A549 (cell line): ENCODE results near the gene SMCO4. TPM values are rescaled to one million over a fixed set of nuclear protein-coding genes. Genes with fewer than 3 reads are reported as not detected.

Source experiments
- ATAC-seq, 2 experiments: fragments of 200-7000 bp in 1 of 2; fragments of >200 bp in 1 of 2; cut with Nextera tagmentation in 1 of 2; cut with Tn5 transposase in 1 of 2; 3 replicates each; pipeline versions ENCODE4 v1.8.0 to v1.9.1; 2018 to 2020; ENCODE audit warnings: mild to moderate bottlenecking in 1 of 2, moderate library complexity in 1 of 2
- CTCF ChIA-PET: fragments of 300-600 bp; sonication (Branson Sonifier 250); formaldehyde crosslinking; extraction: SDS; loops from one replicate; lab custom pipeline; 2021; ENCODE audit warnings: antibody characterized with exemption, inconsistent platforms; lab: Yijun Ruan, JAX
- POLR2A ChIA-PET: fragments of 350-600 bp; formaldehyde crosslinking; extraction: SDS; loops from one replicate; lab custom pipeline; 2021; ENCODE audit warnings: antibody characterized with exemption, inconsistent platforms; lab: Yijun Ruan, JAX
- DNase-seq, 2 experiments: peaks; one replicate each; pipeline versions ENCODE4 v3.0.0 to v3.0.0-alpha.2; 2011 to 2016; ENCODE audit warnings: low read depth in 1 of 2, low spot score in 1 of 2
- FAIRE-seq: peaks from 2 replicates; lab custom pipeline; 2011; peaks lifted over from hg19 to GRCh38; lab: Jason Lieb, UNC
- H3K27ac ChIP-seq, 2 experiments: fragments of >200 bp; sonication (Bioruptor Twin); formaldehyde crosslinking; 3 replicates each; pipeline ENCODE4 v1.5.1; 2016 to 2017
- H3K4me1 ChIP-seq: fragments of >200 bp; sonication (Bioruptor Twin); formaldehyde crosslinking; 3 replicates; pipeline ENCODE4 v1.6.1; 2016
- H3K4me2 ChIP-seq: fragments of >200 bp; sonication (Bioruptor Twin); formaldehyde crosslinking; 3 replicates; pipeline ENCODE4 v1.6.1; 2016
- H3K4me3 ChIP-seq: fragments of >200 bp; sonication (Bioruptor Twin); formaldehyde crosslinking; 3 replicates; pipeline ENCODE4 v1.5.1; 2016
- H3K9me3 ChIP-seq: fragments of >200 bp; sonication (Bioruptor Twin); formaldehyde crosslinking; 3 replicates; pipeline ENCODE4 v1.6.1; 2016
- BCL3 ChIP-seq: fragments of >200 bp; sonication (Bioruptor Twin); formaldehyde crosslinking; IDR thresholded peaks from 3 replicates; pipeline ENCODE4 v1.6.1; 2016
- CEBPB ChIP-seq, 2 experiments: fragments of >200 bp in 1 of 2; sonication (Bioruptor Twin) in 1 of 2; formaldehyde crosslinking in 1 of 2; IDR thresholded peaks; 2 replicates each; pipeline ENCODE4 v1.6.1; 2012 to 2016
- CHD2 ChIP-seq: fragments of 150-350 bp; IDR thresholded peaks from 2 replicates; pipeline ENCODE4 v1.6.1; 2014; ENCODE audit warnings: low read length; ENCODE audit not compliant: partially characterized antibody
- CTCF ChIP-seq: fragments of >200 bp; sonication (Bioruptor Twin); formaldehyde crosslinking; IDR thresholded peaks from 3 replicates; pipeline ENCODE4 v1.5.1; 2016
- E2F6 ChIP-seq: IDR thresholded peaks from 2 replicates; pipeline ENCODE4 v1.6.1; 2012; ENCODE audit warnings: low read depth, borderline replicate concordance
- EHF ChIP-seq: fragments of 250-450 bp; sonication (Bioruptor Pico); IDR thresholded peaks from 2 replicates; pipeline ENCODE4 v1.5.0; 2020; ENCODE audit warnings: mild to moderate bottlenecking
- ELK1 ChIP-seq: fragments of 150-350 bp; IDR thresholded peaks from 2 replicates; pipeline ENCODE4 v1.6.1; 2014; ENCODE audit warnings: low read depth, mild to moderate bottlenecking, low read length
- ESRRA ChIP-seq: fragments of 150-350 bp; IDR thresholded peaks from 2 replicates; pipeline ENCODE4 v1.6.1; 2014; ENCODE audit warnings: mild to moderate bottlenecking, low read length, borderline replicate concordance
- GATA3 ChIP-seq: IDR thresholded peaks from 2 replicates; pipeline ENCODE4 v1.6.1; 2012; ENCODE audit warnings: borderline replicate concordance
- HOXA7 ChIP-seq: fragments of 250-450 bp; sonication (Bioruptor Pico); IDR thresholded peaks from 2 replicates; pipeline ENCODE4 v1.5.0; 2020; ENCODE audit warnings: mild to moderate bottlenecking, moderate library complexity
- HOXB5 ChIP-seq: fragments of 250-450 bp; sonication (Bioruptor Pico); IDR thresholded peaks from 2 replicates; pipeline ENCODE4 v1.5.0; 2020; ENCODE audit warnings: mild to moderate bottlenecking, moderate library complexity
- JUN ChIP-seq, 2 experiments: fragments of >200 bp; sonication (Bioruptor Twin); formaldehyde crosslinking; IDR thresholded peaks; 2 replicates in 1 of 2; 3 replicates in 1 of 2; pipeline ENCODE4 v1.6.1; 2016 to 2017
- KDM1A ChIP-seq: fragments of 200-600 bp; sonication (generic); IDR thresholded peaks from 2 replicates; pipeline ENCODE4 v1.6.1; 2016; ENCODE audit warnings: low read depth, mild to moderate bottlenecking
- MAFK ChIP-seq: fragments of 450-650 bp; IDR thresholded peaks from 2 replicates; pipeline ENCODE4 v1.6.1; 2014; ENCODE audit not compliant: partially characterized antibody
- MAX ChIP-seq: IDR thresholded peaks from 2 replicates; pipeline ENCODE4 v1.6.1; 2012
- MAZ ChIP-seq: fragments of 150-350 bp; IDR thresholded peaks from 2 replicates; pipeline ENCODE4 v1.6.1; 2014; ENCODE audit warnings: antibody characterized with exemption, low read depth, low read length, borderline replicate concordance
- NR3C1 ChIP-seq: fragments of >200 bp; sonication (Bioruptor Twin); formaldehyde crosslinking; IDR thresholded peaks from 3 replicates; pipeline ENCODE4 v1.6.1; 2017
- POLR2A ChIP-seq: IDR thresholded peaks from 2 replicates; pipeline ENCODE4 v1.6.1; 2012; ENCODE audit warnings: mild to moderate bottlenecking, low read length
- RAD21 ChIP-seq, 2 experiments: fragments of >200 bp in 1 of 2; sonication (Bioruptor Twin) in 1 of 2; formaldehyde crosslinking in 1 of 2; IDR thresholded peaks in 1 of 2; conservative IDR thresholded peaks in 1 of 2; 2 replicates in 1 of 2; 3 replicates in 1 of 2; pipeline ENCODE4 v1.6.1; 2012 to 2018; ENCODE audit warnings: inconsistent platforms in 1 of 2
- RFX5 ChIP-seq: fragments of 450-650 bp; IDR thresholded peaks from 2 replicates; pipeline ENCODE4 v1.7.1; 2014; ENCODE audit warnings: antibody characterized with exemption, mild to moderate bottlenecking, moderate library complexity
- RNF2 ChIP-seq: fragments of 200-600 bp; sonication (generic); IDR thresholded peaks from 2 replicates; pipeline ENCODE4 v1.6.1; 2016; ENCODE audit warnings: low read depth, mild to moderate bottlenecking, antibody characterized with exemption, moderate library complexity, borderline replicate concordance
- SREBF2 ChIP-seq: fragments of 450-650 bp; IDR thresholded peaks from 2 replicates; pipeline ENCODE4 v1.6.1; 2014; ENCODE audit warnings: mild to moderate bottlenecking, moderate library complexity
- USF2 ChIP-seq: fragments of 450-650 bp; IDR thresholded peaks from 2 replicates; pipeline ENCODE4 v1.6.1; 2014; ENCODE audit warnings: antibody characterized with exemption
- ZFP36 ChIP-seq: fragments of 450-650 bp; IDR thresholded peaks from 2 replicates; pipeline ENCODE4 v1.6.1; 2014; ENCODE audit warnings: borderline replicate concordance; ENCODE audit not compliant: partially characterized antibody
- WGBS: methylation state at CpG from one replicate; pipeline ENCODE4 v1.1.6; 2017; ENCODE audit errors: missing lambda C conversion rate; 5-methylcytosine and 5-hydroxymethylcytosine counted together
- polyA plus RNA-seq, 4 experiments: library from polyadenylated mRNA; depleted of rRNA in 3 of 4; stranded (reverse); fragments of >200 nt; fragmentation: RNase III in 1 of 4; extraction: RNeasy Plus Mini Kit Qiagen cat#74134 plus additional on column Dnase treatment in 1 of 4; gene quantifications; 2 replicates in 3 of 4; 3 replicates in 1 of 4; pipeline ENCODE4 v1.2.3, GENCODE V29; 2011 to 2017

Gene SMCO4
- polyA plus RNA-seq, 2 of the 4 experiments (the other 2 are of a cell fraction) = 11.9 to 14.8 TPM

GRCh38 chr11:93524173-93524536 lies 19.0 kb downstream of the SMCO4 start:
- ChIA-PET POLR2A (no interaction called here), CTCF (interaction anchor here (0.9 to 1.0 kb wide), 2 partner anchors 12 to 275 kb away, joined by 3 to 10 read pairs; no protein-coding TSS in a partner anchor)
- no peak for FAIRE-seq
- no peak overlapping the region for H3K4me3 ChIP-seq
- TF ChIP-seq RFX5 = no peak
- TF ChIP-seq ESRRA = no peak
- no peak for TF ChIP-seq NR3C1
- TF ChIP-seq MAX = no peak
- TF ChIP-seq CHD2 = no peak
- no peak for TF ChIP-seq BCL3
- no peak for TF ChIP-seq KDM1A
- H3K4me2 ChIP-seq = no peak overlapping the region
- WGBS = 81% methylated on average over 6 of the region's 6 CpGs
- ATAC-seq = no peak
- DNase-seq = no peak
- H3K27ac ChIP-seq = no peak overlapping the region
- no peaks in the 10 kb centered on the region for H3K9me3 ChIP-seq
- no peaks in the 10 kb centered on the region for H3K4me1 ChIP-seq

GRCh38 chr11:93520726-93521509 lies 22.3 kb downstream of the SMCO4 start:
- POLR2A ChIA-PET = no interaction called here
- WGBS = 70% methylated on average over 5 of the region's 5 CpGs
- Histone ChIP-seq H3K4me1 (no peaks in the 10 kb centered on the region), H3K9me3 (no peaks in the 10 kb centered on the region), H3K4me2 (no peak overlapping the region), H3K27ac (no peak overlapping the region), H3K4me3 (no peak overlapping the region)
- ATAC-seq = no peak
- CTCF ChIA-PET = no interaction called here
- TF ChIP-seq ESRRA = no peak
- TF ChIP-seq SREBF2 = no peak
- no peak for TF ChIP-seq MAZ
- no peak for TF ChIP-seq JUN (IDR thresholded peaks at IDR 0.05)
- TF ChIP-seq KDM1A = no peak
- no peak for TF ChIP-seq MAX
- no peak for TF ChIP-seq ZFP36
- TF ChIP-seq RFX5 = no peak
- no peak for TF ChIP-seq EHF (CRISPR knock-in tag)
- TF ChIP-seq HOXA7 (CRISPR knock-in tag) = no peak
- TF ChIP-seq MAFK = no peak
- FAIRE-seq = no peak
- no peak for DNase-seq

GRCh38 chr11:93519179-93519578 lies 24.0 kb downstream of the SMCO4 start:
- ATAC-seq (no peak), FAIRE-seq (no peak), DNase-seq (no peak)
- no peak overlapping the region for H3K4me3 ChIP-seq
- no peaks in the 10 kb centered on the region for H3K9me3 ChIP-seq
- TF ChIP-seq RAD21 (conservative IDR thresholded peaks at IDR 0.05 in 1 of 2, IDR thresholded peaks at IDR 0.05 in 1 of 2) (no peak), MAFK (no peak), POLR2A (no peak), CEBPB (IDR thresholded peaks at IDR 0.05) (no peak), HOXA7 (CRISPR knock-in tag) (no peak), GATA3 (no peak), RNF2 (no peak), E2F6 (no peak), USF2 (no peak), HOXB5 (CRISPR knock-in tag) (no peak), ELK1 (no peak), BCL3 (no peak), RFX5 (no peak), JUN (IDR thresholded peaks at IDR 0.05) (no peak), CTCF (no peak)
- no peak overlapping the region for H3K27ac ChIP-seq
- CTCF ChIA-PET = no interaction called here
- H3K4me2 ChIP-seq = no peak overlapping the region
- WGBS = 90% methylated on average over 1 of the region's 1 CpG
- POLR2A ChIA-PET = no interaction called here
- H3K4me1 ChIP-seq = no peaks in the 10 kb centered on the region
